ENCODE data around the gene POLR2A.
"Not testable (repeated sequence)": the region's sequence is repeated elsewhere in the genome, so short reads cannot be mapped to it uniquely, and the experiment has no call there.

Gene POLR2A

DNA sequence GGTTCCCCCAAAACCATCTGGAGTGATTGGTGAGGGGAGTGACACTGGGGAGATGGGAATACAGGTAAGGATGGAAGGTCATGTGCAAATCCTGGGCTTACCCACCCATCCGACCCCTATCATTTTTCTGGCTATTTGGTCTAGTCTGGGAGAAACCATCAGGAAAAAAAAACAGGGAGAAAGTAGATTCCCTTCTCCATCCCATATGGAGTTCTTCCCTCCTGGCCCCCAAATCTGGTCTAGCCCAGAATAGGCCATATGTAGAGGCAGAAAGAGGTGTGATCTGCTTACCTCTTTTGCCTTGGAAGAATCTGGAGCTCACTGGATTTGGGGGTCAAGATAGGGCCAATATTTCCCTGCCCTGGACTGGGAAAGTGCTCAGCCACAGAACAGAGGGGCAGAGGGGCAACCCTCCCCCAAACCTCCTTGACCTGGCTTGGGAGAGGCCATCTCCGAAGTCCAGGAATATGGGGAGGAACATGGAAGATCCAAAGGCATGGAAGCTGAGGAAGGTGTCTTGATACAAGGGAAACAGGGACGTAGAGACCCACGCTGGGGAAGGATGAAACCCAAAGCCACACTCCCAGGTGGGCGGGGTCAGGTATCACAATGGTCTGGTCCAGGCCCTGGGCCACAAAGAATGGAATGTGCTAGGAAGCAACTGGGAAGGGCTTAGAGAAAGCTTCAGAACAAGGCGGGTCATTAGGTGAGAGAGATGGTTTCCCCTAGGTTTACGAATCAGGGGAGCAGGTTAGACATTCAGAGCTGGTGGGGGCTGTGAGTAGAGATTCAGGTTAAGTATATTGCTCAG, 23.1 kb upstream of the POLR2A start:
- no peak for DNase-seq (ENCODE audit: low read depth in 2 of 2)

DNA sequence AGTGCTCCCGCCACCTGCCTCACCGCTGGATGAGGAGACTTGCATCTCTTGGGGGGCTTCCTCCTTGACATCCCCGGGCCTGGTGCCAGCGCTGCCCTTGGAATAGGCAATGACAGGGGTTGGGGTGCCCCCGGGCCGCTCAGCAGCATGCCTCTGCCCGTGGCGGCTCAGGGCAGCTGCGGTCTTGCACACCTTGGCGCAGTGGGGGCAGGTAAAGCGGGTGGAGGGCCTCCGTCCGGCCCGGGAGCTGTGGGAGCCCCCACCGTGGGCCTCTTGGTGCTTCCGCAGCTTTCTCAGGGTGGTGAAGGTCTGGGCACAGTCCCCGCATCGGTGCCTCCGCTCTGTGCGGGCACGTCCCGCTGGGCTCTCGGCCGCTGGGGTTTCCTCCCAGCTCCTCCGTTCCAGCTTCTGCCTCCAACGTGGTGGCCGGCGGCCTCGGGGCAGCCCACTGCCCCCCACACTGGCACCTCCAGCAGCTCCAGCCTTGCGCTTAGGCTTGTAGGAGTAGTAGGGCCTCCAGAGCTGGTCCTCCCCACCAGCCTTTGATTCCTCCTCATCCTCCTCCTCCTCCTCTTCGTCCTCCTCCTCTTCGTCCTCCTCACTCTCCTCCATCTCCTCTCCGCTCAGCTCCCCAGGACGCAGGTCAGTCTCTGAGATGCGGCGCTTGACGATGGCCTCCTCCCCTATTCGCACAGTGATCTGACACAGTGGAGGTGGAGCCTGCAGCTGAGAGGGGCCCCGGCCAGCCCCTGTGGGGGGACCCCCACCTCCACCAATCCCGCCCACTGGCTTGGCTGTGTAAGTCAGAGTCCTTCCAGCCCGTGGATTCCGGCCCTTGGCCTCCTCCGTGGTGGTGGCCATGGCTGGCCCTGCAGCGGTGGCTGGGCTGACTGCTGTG, 21.4 kb upstream of the POLR2A start:
- no peak for DNase-seq (ENCODE audit: low read depth in 2 of 2)

DNA sequence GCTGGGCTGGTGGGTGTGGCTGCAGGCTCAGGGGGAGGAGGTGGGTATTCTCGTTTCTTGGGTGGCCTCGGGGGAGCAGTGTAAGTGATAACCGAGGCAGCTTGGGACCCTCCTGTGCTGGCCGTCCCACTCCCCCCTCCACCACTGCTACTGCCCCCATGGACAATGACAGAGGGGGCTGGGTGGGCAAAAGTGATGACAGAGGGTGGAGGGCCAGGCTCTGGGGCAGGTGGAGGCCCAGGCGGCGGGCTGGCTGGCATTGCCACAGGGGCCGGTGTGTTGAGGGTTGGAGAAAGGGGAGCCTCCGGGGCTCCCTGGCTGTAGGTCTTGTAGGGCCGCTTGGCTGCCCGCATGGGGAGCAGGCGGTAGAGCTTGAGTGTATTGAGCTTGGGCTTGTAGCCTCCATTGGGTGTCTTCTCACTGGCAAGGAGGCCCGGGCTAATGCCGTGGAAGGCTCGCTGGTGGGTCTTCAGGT, 20.8 kb upstream of the POLR2A start:
- no peak for DNase-seq (ENCODE audit: low read depth in 2 of 2)

- DNase-seq (ENCODE audit: low read depth in 2 of 2) = no peak
Measured at GRCh38 chr17:7464081-7464480, 20.1 kb upstream of the POLR2A start.

DNA sequence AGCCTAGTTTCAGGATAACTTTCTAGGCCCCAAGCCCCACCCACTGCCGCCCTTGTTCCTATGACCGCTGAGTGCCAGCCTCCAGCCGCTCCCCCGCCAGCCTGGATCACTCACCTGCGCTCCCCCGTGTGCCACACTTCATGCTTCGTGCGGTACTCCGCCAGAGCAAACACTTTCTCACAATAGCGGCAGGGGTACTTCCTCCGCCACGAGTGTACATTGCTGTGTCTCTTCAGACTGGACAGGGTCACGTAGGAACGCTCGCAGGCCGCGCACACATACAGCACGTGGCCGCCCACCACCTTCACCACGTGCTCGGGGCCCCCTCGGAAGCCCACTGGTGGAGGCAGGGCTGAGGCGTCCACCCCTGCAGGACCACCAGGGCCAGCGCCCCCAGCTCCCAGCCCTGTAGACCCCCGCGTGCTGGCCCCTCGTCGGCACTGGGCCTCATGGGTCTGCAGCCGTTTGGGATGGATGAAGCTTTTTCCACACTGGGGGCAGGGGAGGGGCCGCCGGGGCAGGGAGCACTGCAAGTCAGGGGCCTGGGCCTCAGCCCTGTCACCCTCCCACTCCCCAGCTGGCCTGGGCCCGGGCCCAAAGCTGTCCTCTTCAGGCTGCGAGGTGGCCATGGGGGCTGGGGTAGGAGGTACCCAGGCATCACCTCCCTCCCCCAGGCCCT, 18.4 kb upstream of the POLR2A start:
- DNase-seq (ENCODE audit: low read depth in 2 of 2) = no peak

- DNase-seq (ENCODE audit: low read depth in 2 of 2) = no peak
Measured at GRCh38 chr17:7466318-7466638, 17.9 kb upstream of the POLR2A start.

DNA sequence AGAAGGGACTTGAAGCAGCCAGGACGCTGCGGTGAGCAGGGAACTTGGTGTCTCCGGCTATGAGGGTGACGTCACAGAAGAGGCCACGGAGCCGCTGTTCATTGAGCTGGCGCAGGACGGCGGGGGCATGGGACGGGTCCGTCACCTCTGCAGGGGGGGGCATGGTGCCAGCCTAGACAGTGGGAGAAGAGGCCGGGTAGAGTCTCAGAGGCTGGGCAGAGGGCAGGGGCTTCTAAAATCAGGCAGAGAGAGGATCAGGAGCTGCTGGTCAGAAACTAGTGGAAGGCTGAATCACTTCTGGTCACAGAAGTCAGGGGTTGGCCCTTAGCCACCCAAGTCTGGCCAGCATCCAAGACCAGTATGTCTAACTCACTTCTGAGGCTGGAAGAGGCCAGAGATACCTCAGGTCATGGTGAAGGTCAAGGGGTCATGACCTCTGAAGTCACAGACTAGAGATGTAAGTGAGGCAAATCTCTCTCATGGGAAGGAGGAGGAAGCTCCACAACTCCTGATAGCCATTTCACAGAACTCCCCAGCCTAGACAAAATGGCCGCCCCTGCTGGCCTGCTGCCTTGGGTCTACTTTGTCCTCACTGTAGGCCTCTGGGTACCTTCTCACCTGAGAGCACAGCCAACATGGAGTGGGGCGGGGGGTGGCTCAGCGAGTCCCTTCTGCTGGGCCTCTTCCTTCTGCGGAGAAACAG, 17.4 kb upstream of the POLR2A start:
- no peak for DNase-seq (ENCODE audit: low read depth in 2 of 2)

GRCh38 chr17:7467498-7467897, 16.7 kb upstream of the POLR2A start:
- no peak for DNase-seq (ENCODE audit: low read depth in 2 of 2)

DNA sequence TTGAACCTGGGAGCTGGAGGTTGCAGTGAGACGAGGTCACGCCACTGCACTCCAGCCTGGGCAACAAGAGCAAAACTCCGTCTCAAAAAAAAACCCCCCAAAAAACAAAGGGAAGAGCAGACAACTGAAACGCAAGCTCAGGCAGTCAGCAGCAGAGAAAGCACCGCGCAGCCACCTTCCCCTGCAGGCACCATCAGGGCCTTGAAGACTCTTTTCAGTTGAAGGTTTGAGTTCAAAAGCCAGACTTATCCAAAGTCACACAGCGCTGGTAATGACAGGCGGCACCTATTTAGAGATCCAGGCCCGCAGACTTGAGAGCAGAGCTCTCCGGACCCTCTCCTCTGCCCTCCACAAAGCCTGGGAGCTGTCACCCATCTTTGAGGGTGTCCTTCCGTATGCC, 15.9 kb upstream of the POLR2A start:
- DNase-seq (ENCODE audit: low read depth in 2 of 2) = no peak

GRCh38 chr17:7468804-7469389, 15.3 kb upstream of the POLR2A start:
- DNase-seq (ENCODE audit: low read depth in 2 of 2) = no peak

DNA sequence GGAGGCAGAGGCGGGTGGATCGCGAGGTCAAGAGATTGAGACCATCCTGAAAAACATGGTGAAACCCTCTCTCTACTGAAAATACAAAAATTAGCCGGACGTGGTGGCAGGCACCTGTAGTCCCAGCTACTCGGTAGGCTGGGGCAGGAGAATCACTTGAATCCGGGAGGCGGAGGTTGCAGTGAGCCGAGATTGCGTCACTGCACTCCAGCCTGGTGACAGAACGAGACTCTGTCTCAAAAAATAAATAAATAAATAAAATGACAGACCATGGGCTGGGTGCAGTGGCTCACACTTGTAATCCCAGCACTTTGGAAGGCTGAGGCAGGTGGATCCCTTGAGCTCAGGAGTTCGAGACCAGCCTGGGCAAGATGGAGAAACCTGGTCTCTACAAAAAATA, 14.3 kb upstream of the POLR2A start:
- DNase-seq (ENCODE audit: low read depth in 2 of 2) = not testable (repeated sequence)

DNA sequence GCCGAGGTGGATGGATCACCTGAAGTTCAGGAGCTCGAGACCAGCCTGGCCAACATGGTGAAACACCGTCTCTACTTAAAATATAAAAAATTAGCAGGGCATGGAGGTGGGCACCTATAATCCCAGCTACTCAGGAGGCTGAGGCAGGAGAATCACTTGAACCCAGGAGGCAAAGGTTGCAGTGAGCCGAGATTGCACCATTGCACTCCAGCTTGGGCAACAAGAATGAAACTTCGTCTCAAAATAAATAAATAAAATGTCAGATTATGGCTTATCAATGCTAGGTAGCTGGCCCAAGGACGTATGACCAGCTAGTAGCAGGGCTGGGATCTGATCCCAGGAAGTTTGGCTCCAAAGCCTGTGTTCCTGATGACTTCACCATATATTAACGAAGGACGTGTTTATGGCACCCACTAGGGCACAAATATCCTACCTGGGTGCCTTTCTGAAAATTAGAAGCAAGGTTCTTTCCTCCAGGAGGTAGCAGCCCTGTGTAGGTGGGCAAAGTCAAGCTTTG, 13.7 kb upstream of the POLR2A start:
- DNase-seq (ENCODE audit: low read depth in 2 of 2) = not testable (repeated sequence)

- DNase-seq (ENCODE audit: low read depth in 2 of 2) = no peak
Measured at GRCh38 chr17:7471729-7472128, 12.4 kb upstream of the POLR2A start.

DNA sequence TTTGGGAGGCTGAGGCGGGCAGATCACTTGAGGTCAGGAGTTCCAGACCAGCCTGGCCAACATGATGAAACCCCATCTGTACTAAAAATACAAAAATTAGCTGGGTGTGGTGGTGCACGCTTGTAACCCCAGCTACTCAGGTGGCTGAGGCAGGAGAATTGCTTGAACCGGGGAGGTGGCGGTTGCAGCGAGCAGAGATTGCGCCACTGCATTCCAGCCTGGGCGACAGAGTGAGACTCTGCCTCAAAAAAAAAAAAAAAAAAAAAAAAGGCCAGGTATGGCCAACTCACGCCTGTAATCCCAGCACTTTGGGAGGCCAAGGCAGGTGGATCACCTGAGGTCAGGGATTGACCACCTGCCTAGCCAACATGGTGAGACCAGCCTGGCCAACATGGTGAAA, 9.4 kb upstream of the POLR2A start:
- not testable (repeated sequence) for DNase-seq (ENCODE audit: low read depth in 2 of 2)

DNA sequence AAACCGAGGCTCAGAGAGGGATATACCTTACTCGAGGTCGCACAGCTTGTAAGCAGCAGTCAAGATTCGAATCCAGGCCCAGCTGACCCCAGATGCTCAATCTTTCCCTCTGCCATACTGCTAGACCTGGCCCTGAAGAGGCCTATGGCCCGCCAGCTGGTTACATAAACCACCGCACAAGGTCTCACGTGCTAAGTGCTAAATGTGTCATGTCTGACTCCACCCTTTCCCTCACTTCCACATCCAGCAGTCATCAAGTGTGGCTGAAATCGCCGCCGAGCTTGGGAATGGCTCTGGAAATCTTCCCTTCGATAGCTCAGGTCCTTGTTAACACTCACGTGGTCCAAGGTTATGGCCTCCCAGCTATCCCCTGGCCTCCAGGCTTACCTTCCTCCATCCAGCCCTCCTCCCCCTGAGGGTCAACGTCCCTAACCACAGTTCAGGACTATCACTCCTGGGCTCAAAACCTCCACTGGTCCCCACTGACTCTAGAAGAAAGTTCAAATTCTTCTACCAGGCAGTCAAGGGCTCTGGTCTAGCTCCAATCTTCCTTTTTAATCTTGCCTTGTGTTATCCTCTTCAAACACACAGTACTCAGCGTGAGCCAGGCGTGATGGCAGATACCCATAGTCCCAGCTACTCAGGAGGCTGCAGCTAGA, 8.3 kb upstream of the POLR2A start:
- no peak for DNase-seq (ENCODE audit: low read depth in 2 of 2)

DNA sequence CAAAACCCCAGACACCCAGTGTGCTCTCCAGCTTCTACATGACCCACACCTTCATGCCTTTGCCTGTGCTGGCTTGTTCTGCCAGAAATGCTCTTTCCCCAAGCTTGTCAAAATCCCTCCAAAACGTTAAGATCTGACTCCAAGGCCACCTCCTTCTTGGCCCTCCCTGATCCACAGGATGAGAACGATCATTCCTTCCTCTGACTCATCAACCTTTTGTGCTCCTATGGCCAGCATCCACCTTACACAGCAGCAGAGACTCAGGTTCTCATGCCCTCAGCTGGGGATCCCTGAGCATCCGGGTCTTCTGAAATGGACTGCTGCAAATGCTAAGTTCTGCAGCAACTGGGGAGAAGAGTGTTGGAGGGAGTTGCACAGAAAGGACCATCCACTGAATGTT, 7.7 kb upstream of the POLR2A start:
- no peak for DNase-seq (ENCODE audit: low read depth in 2 of 2)

GRCh38 chr17:7476951-7477350, 7.2 kb upstream of the POLR2A start:
- no peak for DNase-seq (ENCODE audit: low read depth in 2 of 2)

GRCh38 chr17:7477392-7478275, 6.5 kb upstream of the POLR2A start:
- DNase-seq (ENCODE audit: low read depth in 2 of 2) = peak in 1 of 2 experiments; percentile 26
